A549 (cell line): ENCODE measurements around the gene PIP5KL1. TPM values are rescaled to one million over a fixed set of nuclear protein-coding genes. Genes with fewer than 3 reads are reported as not detected.

ENCODE experiments used
- ATAC-seq, 2 experiments: fragments of 200-7000 bp in 1 of 2; fragments of >200 bp in 1 of 2; cut with Nextera tagmentation in 1 of 2; cut with Tn5 transposase in 1 of 2; 3 replicates each; pipeline versions ENCODE4 v1.8.0 to v1.9.1; 2018 to 2020; ENCODE audit warnings: mild to moderate bottlenecking in 1 of 2, moderate library complexity in 1 of 2
- CTCF ChIA-PET: fragments of 300-600 bp; sonication (Branson Sonifier 250); formaldehyde crosslinking; extraction: SDS; loops from one replicate; lab custom pipeline; 2021; ENCODE audit warnings: antibody characterized with exemption, inconsistent platforms; lab: Yijun Ruan, JAX
- POLR2A ChIA-PET: fragments of 350-600 bp; formaldehyde crosslinking; extraction: SDS; loops from one replicate; lab custom pipeline; 2021; ENCODE audit warnings: antibody characterized with exemption, inconsistent platforms; lab: Yijun Ruan, JAX
- DNase-seq, 2 experiments: peaks; one replicate each; pipeline versions ENCODE4 v3.0.0 to v3.0.0-alpha.2; 2011 to 2016; ENCODE audit warnings: low read depth in 1 of 2, low spot score in 1 of 2
- FAIRE-seq: peaks from 2 replicates; lab custom pipeline; 2011; peaks lifted over from hg19 to GRCh38; lab: Jason Lieb, UNC
- H3K27ac ChIP-seq, 2 experiments: fragments of >200 bp; sonication (Bioruptor Twin); formaldehyde crosslinking; 3 replicates each; pipeline ENCODE4 v1.5.1; 2016 to 2017
- H3K4me1 ChIP-seq: fragments of >200 bp; sonication (Bioruptor Twin); formaldehyde crosslinking; 3 replicates; pipeline ENCODE4 v1.6.1; 2016
- H3K4me2 ChIP-seq: fragments of >200 bp; sonication (Bioruptor Twin); formaldehyde crosslinking; 3 replicates; pipeline ENCODE4 v1.6.1; 2016
- H3K4me3 ChIP-seq: fragments of >200 bp; sonication (Bioruptor Twin); formaldehyde crosslinking; 3 replicates; pipeline ENCODE4 v1.5.1; 2016
- H3K9me3 ChIP-seq: fragments of >200 bp; sonication (Bioruptor Twin); formaldehyde crosslinking; 3 replicates; pipeline ENCODE4 v1.6.1; 2016
- ATOH8 ChIP-seq: fragments of 250-450 bp; sonication (Bioruptor Pico); IDR thresholded peaks from 2 replicates; pipeline ENCODE4 v1.5.0; 2020; ENCODE audit warnings: low read depth, mild to moderate bottlenecking, moderate library complexity
- CBX2 ChIP-seq: fragments of 200-600 bp; sonication (generic); IDR thresholded peaks from 2 replicates; pipeline ENCODE4 v1.6.1; 2016; ENCODE audit warnings: low read depth, mild to moderate bottlenecking, borderline replicate concordance
- CHD4 ChIP-seq: fragments of 200-600 bp; sonication (generic); IDR thresholded peaks from 2 replicates; pipeline ENCODE4 v1.6.1; 2016; ENCODE audit warnings: antibody characterized with exemption, mild to moderate bottlenecking, borderline replicate concordance
- EP300 ChIP-seq, 2 experiments: fragments of >200 bp; sonication (Bioruptor Twin); formaldehyde crosslinking; IDR thresholded peaks; 2 replicates in 1 of 2; 3 replicates in 1 of 2; pipeline ENCODE4 v1.6.1; 2016 to 2017
- FOSL2 ChIP-seq, 2 experiments: fragments of 450-650 bp in 1 of 2; fragments of >200 bp in 1 of 2; sonication (Bioruptor Twin) in 1 of 2; formaldehyde crosslinking; IDR thresholded peaks; 2 replicates each; pipeline versions ENCODE4 v1.5.0 to v1.6.1; 2016 to 2020; ENCODE audit warnings: mild to moderate bottlenecking in 1 of 2, moderate library complexity in 1 of 2
- HOXA7 ChIP-seq: fragments of 250-450 bp; sonication (Bioruptor Pico); IDR thresholded peaks from 2 replicates; pipeline ENCODE4 v1.5.0; 2020; ENCODE audit warnings: mild to moderate bottlenecking, moderate library complexity
- HOXB13 ChIP-seq: fragments of 250-450 bp; sonication (Bioruptor Pico); IDR thresholded peaks from 2 replicates; pipeline ENCODE4 v1.5.0; 2020; ENCODE audit warnings: low read depth, mild to moderate bottlenecking, moderate library complexity
- HOXB5 ChIP-seq: fragments of 250-450 bp; sonication (Bioruptor Pico); IDR thresholded peaks from 2 replicates; pipeline ENCODE4 v1.5.0; 2020; ENCODE audit warnings: mild to moderate bottlenecking, moderate library complexity
- JUN ChIP-seq, 2 experiments: fragments of >200 bp; sonication (Bioruptor Twin); formaldehyde crosslinking; IDR thresholded peaks; 2 replicates in 1 of 2; 3 replicates in 1 of 2; pipeline ENCODE4 v1.6.1; 2016 to 2017
- JUNB ChIP-seq: fragments of >200 bp; sonication (Bioruptor Twin); formaldehyde crosslinking; IDR thresholded peaks from 2 replicates; pipeline ENCODE4 v1.6.1; 2016
- KDM5A ChIP-seq: fragments of 200-600 bp; sonication (generic); IDR thresholded peaks from 2 replicates; pipeline ENCODE4 v1.6.1; 2016; ENCODE audit warnings: antibody characterized with exemption, mild to moderate bottlenecking
- MAZ ChIP-seq: fragments of 150-350 bp; IDR thresholded peaks from 2 replicates; pipeline ENCODE4 v1.6.1; 2014; ENCODE audit warnings: antibody characterized with exemption, low read depth, low read length, borderline replicate concordance
- PBX3 ChIP-seq: IDR thresholded peaks from 2 replicates; pipeline ENCODE4 v1.6.1; 2012
- POLR2A ChIP-seq: IDR thresholded peaks from 2 replicates; pipeline ENCODE4 v1.6.1; 2012; ENCODE audit warnings: mild to moderate bottlenecking, low read length
- REST ChIP-seq: fragments of 200-600 bp; sonication (generic); IDR thresholded peaks from 2 replicates; pipeline ENCODE4 v1.6.1; 2016; ENCODE audit warnings: antibody characterized with exemption, mild to moderate bottlenecking, moderate library complexity
- SMC3 ChIP-seq: fragments of >200 bp; sonication (Bioruptor Twin); formaldehyde crosslinking; IDR thresholded peaks from 3 replicates; pipeline ENCODE4 v1.6.1; 2018; ENCODE audit warnings: inconsistent platforms
- USF2 ChIP-seq: fragments of 450-650 bp; IDR thresholded peaks from 2 replicates; pipeline ENCODE4 v1.6.1; 2014; ENCODE audit warnings: antibody characterized with exemption
- ZNF302 ChIP-seq: fragments of 250-450 bp; sonication (Bioruptor Pico); IDR thresholded peaks from 2 replicates; pipeline ENCODE4 v1.9.0; 2021; ENCODE audit warnings: inconsistent platforms, mild to moderate bottlenecking, moderate library complexity
- WGBS: methylation state at CpG from one replicate; pipeline ENCODE4 v1.1.6; 2017; ENCODE audit errors: missing lambda C conversion rate; 5-methylcytosine and 5-hydroxymethylcytosine counted together
- polyA plus RNA-seq, 4 experiments: library from polyadenylated mRNA; depleted of rRNA in 3 of 4; stranded (reverse); fragments of >200 nt; fragmentation: RNase III in 1 of 4; extraction: RNeasy Plus Mini Kit Qiagen cat#74134 plus additional on column Dnase treatment in 1 of 4; gene quantifications; 2 replicates in 3 of 4; 3 replicates in 1 of 4; pipeline ENCODE4 v1.2.3, GENCODE V29; 2011 to 2017

The PIP5KL1 gene
- polyA plus RNA-seq, 2 of the 4 experiments (the other 2 are of a cell fraction) = 2.4 to 2.5 TPM

- H3K4me1 ChIP-seq = peaks cover 72% of the 10 kb centered on the region
Measured at GRCh38 chr9:127916720-127917581, 13.6 kb downstream of the PIP5KL1 start, which contains the start of gene ST6GALNAC4. Gene ST6GALNAC4, minus strand, starts transcription at chr9:127917041. Its CDS starts 622 bp downstream, at chr9:127916419.

More at GRCh38 chr9:127916720-127917581, 13.6 kb downstream of the PIP5KL1 start, which contains the start of gene ST6GALNAC4:
- 10% methylated on average over 25 of the region's 71 CpGs for WGBS
- Histone ChIP-seq H3K9me3 (no peaks in the 10 kb centered on the region), H3K27ac (peak within 1 kb of the TSS; percentile 82 to 90), H3K4me3 (peak within 1 kb of the TSS; percentile 65), H3K4me2 (peak within 1 kb of the TSS; percentile 89)
- ATAC-seq (peak; percentile 42 to 74), FAIRE-seq (no peak), DNase-seq (peak; percentile 74 to 89)
- POLR2A ChIA-PET = interaction anchor here (0.6 to 1.3 kb wide), 12 partner anchors 11 to 1112 kb away, joined by 3 to 6 read pairs (median 3); partner anchors contain the start of gene TOR2A
- CTCF ChIA-PET = interaction anchor here (0.7 to 2.9 kb wide), 8 partner anchors 19 to 413 kb away, joined by 3 to 16 read pairs (median 3); partner anchors contain the start of gene TOR2A
- TF ChIP-seq JUN (IDR thresholded peaks at IDR 0.05) (peak in 1 of 2 experiments; percentile 53; a peak in 2 of 5 replicates), HOXB13 (CRISPR knock-in tag) (no peak), PBX3 (no peak), MAZ (no peak), ATOH8 (CRISPR knock-in tag) (no peak), FOSL2 (IDR thresholded peaks at IDR 0.05) (no peak), FOSL2 (CRISPR knock-in tag; IDR thresholded peaks at IDR 0.05) (no peak), EP300 (IDR thresholded peaks at IDR 0.05) (no peak), SMC3 (no peak), POLR2A (peak; percentile 43; the same call in 1 of the 2 replicates), HOXA7 (CRISPR knock-in tag) (no peak), CHD4 (no peak), REST (no peak), USF2 (no peak), KDM5A (no peak), CBX2 (no peak), ZNF302 (CRISPR knock-in tag) (no peak), JUNB (no peak), HOXB5 (no peak)
